Pancreas (tissue), 10 donors: ENCODE results near the gene GRB14. TPM values are rescaled to one million over a fixed set of nuclear protein-coding genes. Genes with fewer than 3 reads are reported as not detected.

Source experiments
- ATAC-seq, 4 donors: fragments of 200-7000 bp; cut with Tn5 transposase; one replicate each; pipeline versions ENCODE4 v1.8.0 to v1.9.1; 2020; ENCODE audit warnings: mild to moderate bottlenecking in 4 of 4, moderate library complexity in 4 of 4
- DNase-seq, 6 donors: peaks; one replicate each; pipeline ENCODE4 v3.0.0-alpha.2; 2020
- FAIRE-seq: peaks from 2 replicates; lab custom pipeline; 2012; peaks lifted over from hg19 to GRCh38; lab: Jason Lieb, UNC
- H3K27ac ChIP-seq, 4 donors: fragments of 200-600 bp; sonication (generic); 1 replicate in 3 of 4; 2 replicates in 1 of 4; pipeline versions ENCODE4 v1.5.0 to v1.8.0; 2020
- H3K27me3 ChIP-seq, 4 donors: fragments of 200-600 bp; one replicate each; pipeline ENCODE4 v1.8.0; 2021
- H3K36me3 ChIP-seq, 3 donors: fragments of 200-600 bp; sonication (generic) in 1 of 3; one replicate each; pipeline versions ENCODE4 v1.5.0 to v1.8.0; 2020 to 2021
- H3K4me1 ChIP-seq, 3 donors: fragments of 200-600 bp; one replicate each; pipeline ENCODE4 v1.8.0; 2021
- H3K4me3 ChIP-seq, 4 donors: fragments of 200-600 bp; sonication (generic) in 2 of 4; one replicate each; pipeline versions ENCODE4 v1.5.0 to v1.8.0; 2020 to 2021
- H3K9me3 ChIP-seq, 4 donors: fragments of 200-600 bp; one replicate each; pipeline ENCODE4 v1.8.0; 2021
- WGBS, 2 donors: extraction: QIAGEN DNeasy Blood & Tissue Kit; methylation state at CpG; one replicate each; pipeline ENCODE4 v1.1.7; 2013; 5-methylcytosine and 5-hydroxymethylcytosine counted together
- intact Hi-C, 3 donors: fragments of 100-400 bp; cut with DNase I; formaldehyde crosslinking; loops; one replicate each; pipeline versions ENCODE4 v1.11.1 to v1.14.2; 2022
- polyA plus RNA-seq, 2 donors: library from polyadenylated mRNA; stranded (reverse); fragments of 200-250 nt; gene quantifications; one replicate each; pipeline ENCODE4 v1.2.3, GENCODE V29; 2013
- total RNA-seq, 6 donors: library from RNA; stranded (reverse); fragmentation: NEBNext Ultra II Directional in 4 of 6; extraction: Animal tissue kit (Norgen Biotek cat#: 25700) in 4 of 6; gene quantifications; one replicate each; pipeline versions ENCODE4 v1.2.1 to v1.2.4, GENCODE V29; 2021 to 2023
- TF ChIP-seq, protein P1 (sequence below), 4 donors: fragments of 200-600 bp; sonication (generic) in 3 of 4; IDR thresholded peaks; one replicate each; pipeline versions ENCODE4 v1.5.0 to v1.8.0; 2021; ENCODE audit warnings: antibody characterized with exemption in 4 of 4
- donor health status: healthy with polysubstance abuse.
- donor health status: DM: no; HTN: no; CAD: no; lungs with moderate emphysema.
- donor health status: DM: no; HTN: no; CAD: no.
- donor health status: control.
- donor health status: control.
- donor health status: Bipolar disorder and iron deficiency.
- donor health status: DM: yes; HTN: yes; CAD: no.
- donor health status: DM: no; HTN: no; CAD: no.
- donor health status: DM: no; HTN: no; CAD: no.
- donor health status: DM: yes; HTN: yes; CAD: no.

GRB14 gene
- total and polyA plus RNA-seq, 8 donors: 7.8 to 74.9 (median 15.1) TPM

DNA sequence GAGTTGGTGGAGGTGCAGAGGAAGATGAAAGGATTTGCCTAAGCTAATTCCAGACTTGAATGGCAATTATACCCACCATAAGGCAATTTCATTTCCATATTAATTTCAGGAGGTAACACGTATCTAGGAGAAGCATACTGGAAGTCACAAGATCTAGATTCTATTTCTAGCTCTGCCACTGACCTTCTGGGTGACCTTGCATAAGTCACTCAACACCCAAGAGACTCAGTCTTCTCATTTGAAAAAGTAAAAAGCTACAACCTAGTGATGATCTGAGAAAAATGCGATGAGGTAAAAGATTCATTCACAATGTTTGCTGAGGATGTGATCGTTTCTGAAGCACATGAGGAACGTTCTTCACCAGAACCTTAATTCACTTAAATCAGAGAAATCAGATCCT, 55.9 kb downstream of the GRB14 start:
- ATAC-seq (peak in 2 of 4 donors; percentile 40 to 51), DNase-seq (no peak), FAIRE-seq (no peak)
- Histone ChIP-seq H3K36me3 (no peaks in the 10 kb centered on the region), H3K27me3 (no peaks in the 10 kb centered on the region), H3K9me3 (no peaks in the 10 kb centered on the region), H3K4me3 (peak overlapping the region in 2 of 4 donors; percentile 31 to 39), H3K4me1 (peaks cover 4 to 46% (median 39%) of the 10 kb centered on the region in 3 donors), H3K27ac (peak overlapping the region in 2 of 4 donors; percentile 83 to 90)
- TF ChIP-seq, protein P1, sequence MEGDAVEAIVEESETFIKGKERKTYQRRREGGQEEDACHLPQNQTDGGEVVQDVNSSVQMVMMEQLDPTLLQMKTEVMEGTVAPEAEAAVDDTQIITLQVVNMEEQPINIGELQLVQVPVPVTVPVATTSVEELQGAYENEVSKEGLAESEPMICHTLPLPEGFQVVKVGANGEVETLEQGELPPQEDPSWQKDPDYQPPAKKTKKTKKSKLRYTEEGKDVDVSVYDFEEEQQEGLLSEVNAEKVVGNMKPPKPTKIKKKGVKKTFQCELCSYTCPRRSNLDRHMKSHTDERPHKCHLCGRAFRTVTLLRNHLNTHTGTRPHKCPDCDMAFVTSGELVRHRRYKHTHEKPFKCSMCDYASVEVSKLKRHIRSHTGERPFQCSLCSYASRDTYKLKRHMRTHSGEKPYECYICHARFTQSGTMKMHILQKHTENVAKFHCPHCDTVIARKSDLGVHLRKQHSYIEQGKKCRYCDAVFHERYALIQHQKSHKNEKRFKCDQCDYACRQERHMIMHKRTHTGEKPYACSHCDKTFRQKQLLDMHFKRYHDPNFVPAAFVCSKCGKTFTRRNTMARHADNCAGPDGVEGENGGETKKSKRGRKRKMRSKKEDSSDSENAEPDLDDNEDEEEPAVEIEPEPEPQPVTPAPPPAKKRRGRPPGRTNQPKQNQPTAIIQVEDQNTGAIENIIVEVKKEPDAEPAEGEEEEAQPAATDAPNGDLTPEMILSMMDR (IDR thresholded peaks at IDR 0.05): no peak
- intact Hi-C loops: no loop called here
- 20 to 37% methylated on average over 4 of the region's 4 CpGs for WGBS, 2 donors

DNA sequence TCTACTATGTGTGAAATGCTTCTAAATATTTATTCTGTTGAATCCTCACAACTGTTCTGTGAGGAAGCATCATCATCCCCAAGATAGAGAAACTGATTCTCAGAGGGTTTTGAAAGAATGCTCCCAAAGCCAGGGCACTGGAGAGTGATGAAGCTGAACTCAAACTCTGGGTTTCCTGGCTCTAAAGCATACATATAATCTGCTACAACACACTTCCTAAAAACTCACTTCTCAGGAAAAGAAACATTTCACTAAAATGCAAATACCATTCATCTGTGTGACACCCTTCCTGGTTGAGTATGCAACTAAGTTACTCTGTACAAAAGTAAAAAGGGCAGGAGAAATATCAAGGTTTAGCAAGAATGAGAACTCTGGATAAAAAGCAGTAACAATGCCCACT, 58.6 kb downstream of the GRB14 start:
- intact Hi-C loops: no loop called here
- Histone ChIP-seq H3K27ac (peak overlapping the region in 3 of 4 donors; percentile 25 to 90 (median 83)), H3K4me3 (no peak overlapping the region), H3K9me3 (no peaks in the 10 kb centered on the region), H3K4me1 (peaks cover 0 to 35% (median 30%) of the 10 kb centered on the region in 3 donors), H3K27me3 (no peaks in the 10 kb centered on the region), H3K36me3 (no peaks in the 10 kb centered on the region)
- DNase-seq: no peak
- TF ChIP-seq, protein P1 (IDR thresholded peaks at IDR 0.05): no peak
- no peak for FAIRE-seq
- ATAC-seq: no peak

DNA sequence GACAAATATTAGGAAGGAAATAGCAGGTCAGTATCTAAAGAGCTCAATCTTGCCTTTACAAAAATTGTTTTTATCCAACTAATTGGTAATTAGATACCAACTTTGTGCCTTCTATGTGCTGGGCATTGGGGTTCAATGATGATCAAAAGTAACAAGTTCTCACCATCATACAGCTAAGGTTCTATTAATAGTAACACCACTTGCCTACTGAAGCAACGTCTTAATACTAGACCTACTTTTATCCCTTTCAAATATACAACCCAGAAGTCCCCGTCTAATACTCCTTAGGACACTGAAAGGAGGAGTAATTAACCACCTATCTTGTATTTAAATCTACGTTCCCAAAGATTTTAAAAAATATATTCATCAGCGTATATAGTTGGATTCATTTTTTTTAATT, 59.3 kb downstream of the GRB14 start:
- FAIRE-seq: no peak
- intact Hi-C loops: no loop called here
- DNase-seq: no peak
- TF ChIP-seq, protein P1 (IDR thresholded peaks at IDR 0.05): no peak
- Histone ChIP-seq H3K27me3 (no peaks in the 10 kb centered on the region), H3K9me3 (no peaks in the 10 kb centered on the region), H3K4me1 (peaks cover 0 to 32% (median 30%) of the 10 kb centered on the region in 3 donors), H3K4me3 (no peak overlapping the region), H3K36me3 (no peaks in the 10 kb centered on the region), H3K27ac (peak overlapping the region in 2 of 4 donors; percentile 83 to 90)
- no peak for ATAC-seq
- WGBS, 2 donors: 55 to 67% methylated on average over 4 of the region's 4 CpGs

DNA sequence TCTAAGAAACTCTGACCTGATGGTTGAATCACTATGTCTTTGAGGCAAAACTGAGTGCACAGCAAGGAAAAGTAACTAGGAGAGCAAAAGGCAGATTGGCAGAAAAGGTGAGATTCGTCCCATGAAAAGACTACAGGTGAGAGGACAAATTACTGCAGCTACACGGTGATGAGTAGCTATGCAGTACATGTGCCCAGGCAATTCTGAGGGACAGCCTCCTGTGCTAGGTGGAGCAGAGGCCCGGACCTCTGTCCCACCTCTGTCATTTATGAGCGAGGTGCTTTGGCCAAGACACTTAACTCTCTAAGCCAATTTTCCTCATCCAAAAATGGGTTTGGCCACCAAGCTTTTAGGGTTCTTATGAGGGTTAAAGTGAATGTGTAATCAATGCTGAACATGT, 59.9 kb downstream of the GRB14 start:
- FAIRE-seq: no peak
- intact Hi-C loops: no loop called here
- no peak for DNase-seq
- Histone ChIP-seq H3K27me3 (no peaks in the 10 kb centered on the region), H3K4me3 (no peak overlapping the region), H3K27ac (peak overlapping the region in 2 of 4 donors; percentile 46 to 90), H3K4me1 (peaks cover 0 to 32% (median 30%) of the 10 kb centered on the region in 3 donors), H3K9me3 (no peaks in the 10 kb centered on the region), H3K36me3 (no peaks in the 10 kb centered on the region)
- WGBS, 2 donors: 37 to 51% methylated on average over 4 of the region's 4 CpGs
- peak in 1 of 4 donors; percentile 18 for ATAC-seq
- TF ChIP-seq, protein P1 (IDR thresholded peaks at IDR 0.05): no peak

DNA sequence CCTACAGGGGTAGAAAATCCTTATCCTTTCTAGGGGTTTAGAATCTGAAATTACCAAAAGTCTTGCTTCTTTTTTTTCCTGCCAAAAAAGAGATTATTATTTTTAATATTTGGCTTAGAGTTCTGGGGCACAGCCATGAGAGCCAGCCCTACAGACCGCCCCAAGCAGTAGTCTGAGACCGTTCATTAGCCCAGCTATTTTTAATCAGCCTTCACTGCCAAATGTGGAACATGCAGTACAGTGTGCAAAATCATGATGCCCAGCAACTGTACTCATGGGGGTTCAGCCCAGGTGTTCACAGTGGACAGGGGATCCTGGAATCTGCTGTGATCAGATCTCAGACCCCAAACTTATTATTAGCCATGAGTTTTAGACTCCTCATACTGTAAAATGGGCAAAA, 60.4 kb downstream of the GRB14 start:
- DNase-seq (no peak), ATAC-seq (peak in 3 of 4 donors; percentile 46 to 60 (median 52)), FAIRE-seq (no peak)
- Histone ChIP-seq H3K27ac (peak overlapping the region in 2 of 4 donors; percentile 46 to 90), H3K36me3 (no peaks in the 10 kb centered on the region), H3K9me3 (no peaks in the 10 kb centered on the region), H3K27me3 (no peaks in the 10 kb centered on the region), H3K4me1 (peaks cover 0 to 32% (median 26%) of the 10 kb centered on the region in 3 donors), H3K4me3 (peak overlapping the region in 1 of 4 donors; percentile 4)
- intact Hi-C loops: no loop called here
- WGBS, 2 donors: 15 to 20% methylated on average over 2 of the region's 2 CpGs
- TF ChIP-seq, protein P1 (IDR thresholded peaks at IDR 0.05): no peak
